HG03097 (cell line): ENCODE measurements around the gene RPL15.

Experiments
- ATAC-seq: cut with Tn5 transposase; IDR thresholded peaks from one replicate; pipeline ENCODE4 v1.9.1; 2021; ENCODE audit not compliant: unreplicated experiment, low FRiP score

RPL15 gene

GRCh38 chr3:23956701-23957100 lies 39.8 kb downstream of the RPL15 start:
- ATAC-seq, result no peak

GRCh38 chr3:23959135-23959900 lies 42.4 kb downstream of the RPL15 start:
- no peak for ATAC-seq

- ATAC-seq, result no peak
Observed at GRCh38 chr3:23960649-23961048, 43.7 kb downstream of the RPL15 start.

- ATAC-seq, result no peak
Observed at GRCh38 chr3:23961066-23961465, 44.1 kb downstream of the RPL15 start.

DNA sequence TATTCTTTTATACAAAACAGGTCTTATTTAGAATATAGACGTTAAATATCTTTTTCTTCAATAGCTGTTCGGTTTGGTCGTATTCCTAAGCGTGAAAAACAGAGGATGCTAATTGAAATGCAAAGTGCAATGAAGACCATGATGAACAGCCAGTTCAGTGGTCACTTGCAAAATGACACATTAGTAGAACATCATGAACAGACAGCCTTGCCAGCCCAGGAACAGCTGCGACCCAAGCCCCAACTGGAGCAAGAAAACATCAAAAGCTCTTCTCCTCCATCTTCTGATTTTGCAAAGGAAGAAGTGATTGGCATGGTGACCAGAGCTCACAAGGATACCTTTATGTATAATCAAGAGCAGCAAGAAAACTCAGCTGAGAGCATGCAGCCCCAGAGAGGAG lies 45.0 kb downstream of the RPL15 start:
- ATAC-seq, result no peak

DNA sequence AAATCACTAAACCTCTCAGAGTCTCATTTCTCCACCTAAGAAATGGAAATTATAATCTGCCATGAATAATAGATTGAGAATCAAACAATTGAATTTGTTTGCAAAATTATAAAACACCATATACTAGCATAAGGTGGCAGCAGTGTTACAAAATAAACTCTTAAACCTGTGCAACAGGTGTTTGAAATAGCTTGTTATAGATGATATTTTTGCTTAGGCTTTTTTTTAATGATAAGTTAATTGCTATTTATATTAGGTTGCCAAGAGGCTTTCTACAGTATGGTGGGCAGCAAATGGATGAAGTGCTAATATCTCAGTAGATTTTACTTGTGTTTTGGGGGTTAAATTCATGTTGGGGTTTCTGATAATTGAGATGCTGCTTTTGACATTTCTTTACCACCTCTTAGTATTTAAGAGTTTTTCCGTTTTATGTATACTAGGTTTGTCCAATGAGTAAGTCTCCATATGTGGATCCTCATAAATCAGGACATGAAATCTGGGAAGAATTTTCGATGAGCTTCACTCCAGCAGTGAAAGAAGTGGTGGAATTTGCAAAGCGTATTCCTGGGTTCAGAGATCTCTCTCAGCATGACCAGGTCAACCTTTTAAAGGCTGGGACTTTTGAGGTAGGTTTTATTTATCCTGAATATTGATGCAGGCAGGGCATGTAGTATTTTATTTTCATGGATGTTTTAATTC lies 47.8 kb downstream of the RPL15 start:
- ATAC-seq, result no peak

GRCh38 chr3:23966328-23966727 lies 49.4 kb downstream of the RPL15 start:
- ATAC-seq, result no peak

GRCh38 chr3:23968463-23969184 lies 51.7 kb downstream of the RPL15 start:
- no peak for ATAC-seq

- ATAC-seq, result no peak
Observed at GRCh38 chr3:23969393-23969792, 52.5 kb downstream of the RPL15 start.
